OCI-LY3 (cell line): ENCODE measurements around the gene USP17L26.
A peak's percentile ranks its signal among the peaks of the same experiment; 100 is the strongest.
"Not testable (repeated sequence)": the region's sequence is repeated elsewhere in the genome, so short reads cannot be mapped to it uniquely, and the experiment has no call there.

Experiments used
- H2AFZ ChIP-seq: fragments of 200-600, 300-600 bp; shearing (Covaris generic); 2 replicates; pipeline ENCODE4 v1.6.0; 2014; ENCODE audit warnings: antibody characterized with exemption, low read depth, low read length
- H3K27ac ChIP-seq: fragments of 200-600, 300-600 bp; sonication (generic); 2 replicates; pipeline ENCODE4 v1.5.1; 2014; ENCODE audit warnings: mild to moderate bottlenecking, low read length, moderate library complexity, mixed read lengths
- H3K27me3 ChIP-seq: fragments of 200-600, 300-600 bp; sonication (generic); 2 replicates; pipeline ENCODE4 v1.6.1; 2014; ENCODE audit warnings: low read depth, low read length, mixed read lengths
- H3K36me3 ChIP-seq: fragments of 200-600, 300-600 bp; sonication (generic); replicated peaks from 2 replicates; pipeline ENCODE3; 2014; ENCODE audit warnings: low read depth, low read length, mixed read lengths
- H3K4me1 ChIP-seq: fragments of 300-600, 200-600 bp; sonication (generic); 2 replicates; pipeline ENCODE4 v1.6.1; 2014; ENCODE audit warnings: low read length, mixed read lengths
- H3K4me2 ChIP-seq: fragments of 200-600, 300-600 bp; sonication (generic); 2 replicates; pipeline ENCODE4 v1.6.1; 2014; ENCODE audit warnings: low read length, mixed read lengths
- H3K4me3 ChIP-seq: fragments of 300-600, 200-600 bp; sonication (generic); 2 replicates; pipeline ENCODE4 v1.5.1; 2014; ENCODE audit warnings: antibody characterized with exemption, mild to moderate bottlenecking, low read length, moderate library complexity
- H3K79me2 ChIP-seq: fragments of 300-600, 200-600 bp; shearing (Covaris generic); 2 replicates; pipeline ENCODE4 v1.6.1; 2014; ENCODE audit warnings: mild to moderate bottlenecking, low read length, mixed read lengths
- H3K9ac ChIP-seq: fragments of 300-600, 200-600 bp; shearing (Covaris generic); 2 replicates; pipeline ENCODE4 v1.6.0; 2014; ENCODE audit warnings: mild to moderate bottlenecking, low read length, moderate library complexity
- H3K9me3 ChIP-seq: fragments of 200-600, 300-600 bp; shearing (Covaris generic); 2 replicates; pipeline ENCODE4 v1.6.1; 2014; ENCODE audit warnings: low read length, mixed read lengths; ENCODE audit not compliant: insufficient read depth
- H4K20me1 ChIP-seq: fragments of 200-600, 300-600 bp; sonication (generic); 2 replicates; pipeline ENCODE4 v1.6.1; 2016; ENCODE audit warnings: low read length, mixed read lengths; ENCODE audit not compliant: insufficient read depth
- EZH2phosphoT487 ChIP-seq: fragments of 200-600 bp; shearing (Covaris generic); IDR thresholded peaks from 2 replicates; pipeline ENCODE4 v1.6.1; 2018; ENCODE audit warnings: antibody characterized with exemption, mixed run types, low read depth
- TF ChIP-seq, protein P1 (sequence below): fragments of 200-600, 300-600 bp; sonication (generic); IDR thresholded peaks from 2 replicates; pipeline ENCODE4 v1.5.1; 2014; ENCODE audit warnings: antibody characterized with exemption, low read length, low read depth

Gene USP17L26

DNA sequence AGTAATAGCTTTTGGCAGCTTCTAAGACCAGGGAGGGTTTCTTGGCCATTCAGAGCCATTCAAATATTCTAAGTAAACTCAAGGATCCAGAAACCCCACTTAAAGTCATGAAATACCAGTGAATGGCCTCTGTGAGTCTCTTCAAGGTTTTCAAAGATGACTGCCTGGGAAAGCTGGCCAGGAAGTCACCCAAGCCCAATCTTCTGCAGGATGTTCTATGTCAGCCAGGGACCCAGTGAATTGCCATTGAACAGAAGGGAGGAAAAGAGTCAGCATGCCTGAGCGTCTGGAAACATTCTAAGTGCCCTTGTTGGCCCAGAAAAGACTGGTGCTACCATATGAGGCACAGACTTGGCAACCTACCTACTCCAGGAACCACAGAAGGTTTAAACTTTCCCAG lies 45.4 kb downstream of the USP17L26 start:
- not testable (repeated sequence) for H3K27me3 ChIP-seq, H3K4me1 ChIP-seq, H3K4me2 ChIP-seq, H2AFZ ChIP-seq, H3K79me2 ChIP-seq, H3K9ac ChIP-seq, H3K27ac ChIP-seq, H4K20me1 ChIP-seq, H3K9me3 ChIP-seq, H3K36me3 ChIP-seq, H3K4me3 ChIP-seq

DNA sequence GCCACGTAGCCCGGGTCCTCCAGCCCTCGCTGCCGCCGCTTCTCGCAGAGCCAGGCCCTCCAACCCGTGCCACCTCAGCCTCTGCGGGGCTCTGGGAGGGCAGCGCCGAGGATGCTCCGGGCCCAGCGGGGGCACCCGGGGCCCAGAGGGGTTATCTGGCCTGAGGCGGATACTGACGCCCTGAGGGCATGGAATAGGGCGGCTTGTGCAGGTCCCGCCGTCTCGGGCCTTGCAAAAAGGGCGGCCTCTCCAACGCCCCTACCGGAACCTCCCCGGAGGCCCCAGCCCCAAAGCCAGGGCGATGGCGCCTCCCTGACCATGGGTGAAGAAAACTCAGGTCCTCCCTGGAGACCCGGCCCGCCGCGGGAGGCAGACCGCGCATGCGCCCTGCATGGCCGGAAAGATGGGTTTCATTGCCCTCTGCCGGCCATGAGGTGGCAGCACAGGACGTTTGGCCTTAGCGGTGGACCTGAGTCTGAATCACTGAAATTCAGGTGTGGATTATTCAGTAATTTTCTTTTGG lies 46.6 kb downstream of the USP17L26 start:
- H3K4me3 ChIP-seq, H3K9me3 ChIP-seq, H2AFZ ChIP-seq, H3K4me2 ChIP-seq, H3K36me3 ChIP-seq, H3K27ac ChIP-seq, H3K9ac ChIP-seq, H3K27me3 ChIP-seq, H4K20me1 ChIP-seq, H3K4me1 ChIP-seq, H3K79me2 ChIP-seq: not testable (repeated sequence)
- TF ChIP-seq, protein P1, sequence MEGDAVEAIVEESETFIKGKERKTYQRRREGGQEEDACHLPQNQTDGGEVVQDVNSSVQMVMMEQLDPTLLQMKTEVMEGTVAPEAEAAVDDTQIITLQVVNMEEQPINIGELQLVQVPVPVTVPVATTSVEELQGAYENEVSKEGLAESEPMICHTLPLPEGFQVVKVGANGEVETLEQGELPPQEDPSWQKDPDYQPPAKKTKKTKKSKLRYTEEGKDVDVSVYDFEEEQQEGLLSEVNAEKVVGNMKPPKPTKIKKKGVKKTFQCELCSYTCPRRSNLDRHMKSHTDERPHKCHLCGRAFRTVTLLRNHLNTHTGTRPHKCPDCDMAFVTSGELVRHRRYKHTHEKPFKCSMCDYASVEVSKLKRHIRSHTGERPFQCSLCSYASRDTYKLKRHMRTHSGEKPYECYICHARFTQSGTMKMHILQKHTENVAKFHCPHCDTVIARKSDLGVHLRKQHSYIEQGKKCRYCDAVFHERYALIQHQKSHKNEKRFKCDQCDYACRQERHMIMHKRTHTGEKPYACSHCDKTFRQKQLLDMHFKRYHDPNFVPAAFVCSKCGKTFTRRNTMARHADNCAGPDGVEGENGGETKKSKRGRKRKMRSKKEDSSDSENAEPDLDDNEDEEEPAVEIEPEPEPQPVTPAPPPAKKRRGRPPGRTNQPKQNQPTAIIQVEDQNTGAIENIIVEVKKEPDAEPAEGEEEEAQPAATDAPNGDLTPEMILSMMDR = peak; percentile 11; the same call in 1 of the 2 replicates

DNA sequence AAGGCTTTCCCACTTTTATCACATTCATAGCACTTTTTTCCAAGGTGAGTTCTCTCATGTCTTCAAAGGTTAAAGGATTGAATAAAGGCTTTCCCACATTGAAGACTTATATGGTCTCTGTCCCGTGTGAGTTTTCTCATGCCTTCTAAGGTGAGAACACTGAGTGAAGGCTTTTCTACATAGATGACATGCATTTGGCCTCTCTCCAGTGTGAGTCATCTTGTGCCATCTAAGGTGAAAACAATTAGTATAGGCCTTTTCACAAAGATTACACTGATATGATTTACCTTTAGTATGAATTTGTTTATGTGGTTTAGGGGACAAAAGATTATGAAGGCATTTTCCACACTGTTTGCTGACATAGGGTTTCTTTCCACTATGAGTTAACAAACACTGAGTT lies 49.7 kb downstream of the USP17L26 start:
- no peaks in the 10 kb centered on the region for H3K79me2 ChIP-seq
- no peaks in the 10 kb centered on the region for H3K27me3 ChIP-seq
- no peaks in the 10 kb centered on the region for H3K4me1 ChIP-seq
- H3K27ac ChIP-seq = no peak overlapping the region
- H4K20me1 ChIP-seq = no peaks in the 10 kb centered on the region
- H3K4me2 ChIP-seq = no peak overlapping the region
- no peak overlapping the region for H2AFZ ChIP-seq
- TF ChIP-seq, protein P1 = no peak
- no peak for TF ChIP-seq EZH2phosphoT487
- H3K4me3 ChIP-seq = no peak overlapping the region
- no peaks in the 10 kb centered on the region for H3K36me3 ChIP-seq
- no peak overlapping the region for H3K9ac ChIP-seq
- H3K9me3 ChIP-seq = no peaks in the 10 kb centered on the region
